HL-60/S4 (cell line): ENCODE data around the gene XYLT1.

ENCODE experiments used
- in situ Hi-C: fragments of 300-500 bp; cut with MboI; formaldehyde crosslinking; loops from 2 replicates; pipeline ENCODE4 v1.14.3; 2022; ENCODE audit warnings: low sequenced_read_pairs

The XYLT1 gene

GRCh38 chr16:17129971-17130370 lies 340.8 kb downstream of the XYLT1 start:
- in situ Hi-C loops = no loop called here

DNA sequence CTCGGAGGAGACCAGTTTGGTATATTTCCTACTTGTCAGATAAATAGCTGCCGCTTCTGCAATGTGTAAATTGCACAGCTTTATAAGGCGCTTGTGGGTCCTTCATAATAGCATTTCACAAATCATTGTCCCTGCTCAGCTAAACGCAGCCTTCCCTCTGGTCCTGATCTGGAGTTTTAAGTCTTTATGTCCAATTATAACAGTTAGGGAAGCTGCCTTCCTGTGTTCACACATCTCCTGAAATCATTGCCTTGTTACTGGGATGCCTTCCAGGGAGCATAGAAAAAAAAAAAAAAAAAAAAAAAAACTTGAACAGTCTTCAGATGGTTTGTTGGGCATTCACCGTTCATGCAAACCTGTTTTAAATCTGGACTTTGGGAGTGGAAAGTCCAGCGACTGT lies 342.0 kb downstream of the XYLT1 start:
- in situ Hi-C loops = no loop called here

GRCh38 chr16:17126156-17126555 lies 344.6 kb downstream of the XYLT1 start:
- in situ Hi-C loops = no loop called here

- in situ Hi-C loops = no loop called here
Observed at GRCh38 chr16:17125671-17126070, 345.1 kb downstream of the XYLT1 start.

- in situ Hi-C loops = no loop called here
Observed at GRCh38 chr16:17117906-17118577, 352.7 kb downstream of the XYLT1 start.

DNA sequence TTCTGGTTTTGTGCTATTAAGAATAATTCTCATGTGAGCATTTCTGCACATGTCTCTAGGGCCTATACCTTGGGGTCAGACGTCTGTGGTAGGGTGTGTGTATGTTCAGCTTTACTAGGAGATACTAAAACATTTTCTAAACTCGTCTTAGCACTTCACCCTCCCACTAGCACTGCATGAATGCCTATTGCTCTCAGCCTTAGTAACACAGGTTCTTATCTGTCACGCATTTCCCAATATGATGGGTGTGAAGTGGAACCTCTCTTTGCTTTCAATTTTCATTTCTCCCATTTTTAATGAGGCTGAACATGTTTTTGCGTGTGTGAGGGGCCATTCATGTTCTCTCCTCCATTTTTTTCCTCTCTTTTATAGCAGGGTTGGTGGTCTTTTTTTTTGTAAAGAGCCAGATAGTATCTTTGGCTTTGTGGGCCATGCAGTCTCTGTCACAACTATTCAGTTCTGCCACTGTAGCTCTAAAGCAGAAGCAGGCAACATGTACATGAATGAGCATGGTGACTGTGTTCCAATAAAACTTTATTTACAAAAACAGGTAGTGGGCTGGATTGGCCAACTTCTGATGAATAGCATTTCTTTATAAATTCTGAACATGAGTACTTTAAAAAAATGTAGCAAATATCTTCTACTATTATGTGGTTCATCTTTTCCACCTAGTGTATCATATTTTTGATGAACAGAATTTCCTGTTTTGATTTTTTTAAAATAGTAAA lies 354.0 kb downstream of the XYLT1 start:
- in situ Hi-C loops = no loop called here

GRCh38 chr16:17109413-17109812 lies 361.3 kb downstream of the XYLT1 start:
- in situ Hi-C loops = no loop called here

- in situ Hi-C loops = no loop called here
Observed at GRCh38 chr16:17108596-17108995, 362.2 kb downstream of the XYLT1 start.

DNA sequence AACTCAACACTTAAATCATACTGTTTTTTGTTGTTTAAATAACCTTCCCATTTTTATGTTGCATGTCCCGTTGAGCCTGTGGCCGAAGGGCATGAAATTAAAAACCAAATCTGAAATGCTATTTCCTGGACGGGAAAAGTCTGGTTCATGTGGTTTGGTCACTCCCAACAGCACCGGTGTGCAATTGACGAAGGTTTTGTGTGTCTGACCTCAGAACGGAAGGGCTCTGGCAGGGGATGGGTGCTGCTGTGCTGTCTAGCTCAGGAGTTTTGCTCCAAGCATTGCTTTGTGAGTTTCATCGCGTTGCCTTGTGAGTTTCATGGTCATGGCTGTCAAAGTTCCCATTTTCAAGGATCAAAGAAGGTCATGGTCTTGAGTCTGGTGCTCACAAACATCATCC lies 363.3 kb downstream of the XYLT1 start:
- in situ Hi-C loops = no loop called here

- in situ Hi-C loops = no loop called here
Observed at GRCh38 chr16:17106243-17106791, 364.4 kb downstream of the XYLT1 start.

GRCh38 chr16:17105239-17105797 lies 365.4 kb downstream of the XYLT1 start:
- in situ Hi-C loops = no loop called here

DNA sequence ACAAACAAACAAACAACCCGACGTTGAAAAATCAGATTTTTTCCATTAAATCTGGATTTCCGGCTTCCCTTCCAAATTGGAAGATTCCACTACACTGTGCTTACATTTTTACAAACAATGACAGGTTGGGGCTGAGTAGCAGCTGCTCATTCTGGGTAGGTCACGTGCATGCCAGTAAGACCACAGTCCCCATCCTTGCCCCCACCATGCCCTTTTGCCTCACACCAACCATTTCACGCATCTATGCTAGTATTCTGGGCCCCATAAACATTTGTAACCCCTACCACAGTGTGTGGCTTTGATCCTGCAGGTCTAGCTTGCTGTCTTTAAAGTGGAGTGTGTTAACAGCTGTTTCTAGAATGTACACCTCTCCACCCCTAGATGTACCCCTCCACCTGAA lies 366.1 kb downstream of the XYLT1 start:
- in situ Hi-C loops = no loop called here

- in situ Hi-C loops = no loop called here
Observed at GRCh38 chr16:17103216-17103615, 367.5 kb downstream of the XYLT1 start.

DNA sequence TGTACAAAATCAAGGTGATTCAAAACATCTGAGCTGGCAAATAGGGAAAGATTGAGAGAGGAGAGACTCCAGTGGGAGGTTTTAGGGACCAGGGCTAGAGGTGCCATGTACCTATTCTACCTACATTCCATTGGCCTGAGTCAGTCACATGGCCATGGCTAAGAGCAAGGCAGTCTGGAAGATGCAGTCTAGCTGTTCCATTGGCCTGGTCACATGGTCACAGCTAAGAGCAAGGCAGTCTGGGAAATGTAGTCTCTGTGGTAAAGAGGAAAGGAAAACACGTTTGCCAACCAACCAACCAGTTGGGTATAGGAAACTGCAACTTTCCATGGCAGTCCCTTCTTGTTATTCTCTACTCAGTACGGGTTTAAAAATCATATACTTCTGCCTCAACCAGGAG lies 369.1 kb downstream of the XYLT1 start:
- in situ Hi-C loops = no loop called here

- in situ Hi-C loops = no loop called here
Observed at GRCh38 chr16:17098685-17099084, 372.1 kb downstream of the XYLT1 start.

DNA sequence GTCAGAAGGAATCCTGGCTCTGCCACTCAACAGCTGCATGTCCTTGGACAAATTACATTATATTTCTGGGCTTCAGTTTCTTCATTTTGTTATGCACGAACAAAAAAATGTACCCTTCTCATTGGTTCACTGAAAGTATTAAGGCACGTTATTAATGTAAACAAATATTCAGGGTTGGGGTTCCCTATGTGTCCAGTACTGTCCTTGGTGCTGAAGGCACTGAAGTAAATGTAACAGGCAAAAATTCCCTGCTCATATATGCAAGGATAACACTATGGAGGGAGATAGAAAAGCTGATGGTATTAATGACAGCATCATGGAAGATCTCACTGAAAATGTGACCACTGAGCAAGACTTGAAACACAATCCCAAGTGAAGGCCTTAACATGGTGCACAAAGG lies 386.6 kb downstream of the XYLT1 start:
- in situ Hi-C loops = no loop called here

- in situ Hi-C loops = no loop called here
Observed at GRCh38 chr16:17083628-17084027, 387.1 kb downstream of the XYLT1 start.

- in situ Hi-C loops = no loop called here
Observed at GRCh38 chr16:17082095-17082882, 388.5 kb downstream of the XYLT1 start.

GRCh38 chr16:17080105-17080504 lies 390.7 kb downstream of the XYLT1 start:
- in situ Hi-C loops = no loop called here

DNA sequence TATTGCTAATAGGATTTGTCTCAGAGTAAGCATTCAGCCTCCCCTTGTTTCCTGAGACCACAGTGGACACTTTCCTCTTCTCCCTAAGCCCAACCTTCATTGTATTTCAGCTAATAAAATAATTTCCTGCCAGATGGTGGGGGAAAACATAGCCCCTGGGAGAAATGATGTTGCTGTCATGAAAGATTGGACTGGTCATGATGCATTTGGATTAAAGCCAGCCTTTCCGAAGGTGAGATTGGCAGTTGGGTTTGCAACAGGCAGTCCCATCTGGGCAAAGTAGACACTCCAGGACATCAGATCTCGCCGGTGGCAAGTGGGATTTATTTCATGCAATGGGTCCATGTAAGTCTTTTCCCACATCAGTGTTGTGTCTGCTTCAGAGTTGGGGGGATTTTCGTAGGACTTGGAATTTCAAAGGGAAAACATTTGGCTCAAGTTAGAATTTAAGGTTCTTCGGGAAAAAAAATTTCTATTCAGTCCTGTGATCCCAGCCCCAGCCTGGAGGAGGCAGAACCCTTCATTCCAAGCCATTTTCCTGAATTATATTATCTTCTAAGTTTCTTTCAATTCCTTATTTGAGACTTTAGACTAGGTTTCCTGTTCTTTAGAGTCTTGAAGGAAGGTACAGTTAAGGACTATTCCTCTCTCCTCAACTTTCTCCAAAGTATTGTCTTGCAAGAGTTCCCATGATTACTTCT lies 391.7 kb downstream of the XYLT1 start:
- in situ Hi-C loops = no loop called here
